H9 (cell line): ENCODE measurements around the gene SYCP2L. TPM values are rescaled to one million over a fixed set of nuclear protein-coding genes. Genes with fewer than 3 reads are reported as not detected.

Source experiments
- DNase-seq: peaks from one replicate; pipeline ENCODE4 v3.0.0-alpha.2; 2017
- H2AFZ ChIP-seq: one replicate; pipeline ENCODE4 v1.6.1; 2013; ENCODE audit warnings: mild to moderate bottlenecking, low read length, control low read depth, moderate library complexity
- H2AK5ac ChIP-seq: 2 replicates; pipeline ENCODE4 v1.6.1; 2013; ENCODE audit warnings: low read length, control low read depth, mixed read lengths; ENCODE audit not compliant: insufficient read length
- H2BK120ac ChIP-seq: one replicate; pipeline ENCODE4 v1.6.1; 2013; ENCODE audit warnings: low read depth, mild to moderate bottlenecking, low read length, control low read depth, inconsistent platforms; ENCODE audit not compliant: poor library complexity, severe bottlenecking
- H2BK12ac ChIP-seq: 2 replicates; pipeline ENCODE4 v1.6.1; 2013; ENCODE audit warnings: low read length, control low read depth, mixed read lengths, low read depth; ENCODE audit not compliant: insufficient read length
- H2BK15ac ChIP-seq: 2 replicates; pipeline ENCODE4 v1.6.1; 2013; ENCODE audit warnings: low read depth, low read length, control low read depth
- H2BK20ac ChIP-seq: one replicate; pipeline ENCODE4 v1.6.1; 2013; ENCODE audit warnings: low read depth, mild to moderate bottlenecking, low read length, control low read depth, inconsistent platforms; ENCODE audit not compliant: poor library complexity, severe bottlenecking
- H2BK5ac ChIP-seq: 2 replicates; pipeline ENCODE4 v1.6.1; 2013; ENCODE audit warnings: low read length, control low read depth, mixed read lengths; ENCODE audit not compliant: insufficient read length
- H3K14ac ChIP-seq: 2 replicates; pipeline ENCODE4 v1.6.1; 2013; ENCODE audit warnings: low read length, control low read depth; ENCODE audit not compliant: insufficient read depth
- H3K18ac ChIP-seq: 2 replicates; pipeline ENCODE4 v1.6.1; 2013; ENCODE audit warnings: low read depth, mild to moderate bottlenecking, mixed read lengths, low read length, control low read depth; ENCODE audit not compliant: insufficient read length
- H3K23ac ChIP-seq: 2 replicates; pipeline ENCODE4 v1.6.1; 2013; ENCODE audit warnings: low read length, control low read depth, mixed read lengths, low read depth; ENCODE audit not compliant: insufficient read length
- H3K23me2 ChIP-seq: 2 replicates; pipeline ENCODE4 v1.6.1; 2013; ENCODE audit warnings: low read depth, mild to moderate bottlenecking, mixed read lengths, low read length, control low read depth; ENCODE audit not compliant: insufficient read length, poor library complexity, severe bottlenecking
- H3K27ac ChIP-seq: 2 replicates; pipeline ENCODE4 v1.5.1; 2013; ENCODE audit warnings: low read length, control low read depth, mixed read lengths, low read depth; ENCODE audit not compliant: insufficient read length
- H3K27me3 ChIP-seq: 2 replicates; pipeline ENCODE4 v1.6.1; 2013; ENCODE audit warnings: low read length, control low read depth, inconsistent platforms; ENCODE audit not compliant: insufficient read depth
- H3K4ac ChIP-seq: 2 replicates; pipeline ENCODE4 v1.6.1; 2013; ENCODE audit warnings: low read depth, mild to moderate bottlenecking, control low read depth, inconsistent platforms, low read length, moderate library complexity
- H3K4me1 ChIP-seq: 2 replicates; pipeline ENCODE4 v1.6.1; 2013; ENCODE audit warnings: low read length, control low read depth, inconsistent platforms; ENCODE audit not compliant: insufficient read depth
- H3K4me2 ChIP-seq: 2 replicates; pipeline ENCODE4 v1.6.1; 2013; ENCODE audit warnings: low read length, control low read depth, mixed read lengths; ENCODE audit not compliant: insufficient read length, insufficient read depth
- H3K56ac ChIP-seq: 2 replicates; pipeline ENCODE4 v1.6.1; 2013; ENCODE audit warnings: low read depth, mild to moderate bottlenecking, mixed read lengths, low read length, control low read depth; ENCODE audit not compliant: insufficient read length
- H3K79me1 ChIP-seq: 2 replicates; pipeline ENCODE4 v1.6.1; 2013; ENCODE audit warnings: low read depth, mild to moderate bottlenecking, moderate library complexity, low read length, control low read depth, inconsistent platforms; ENCODE audit not compliant: insufficient read depth, poor library complexity, severe bottlenecking
- H3K79me2 ChIP-seq: 2 replicates; pipeline ENCODE4 v1.6.1; 2013; ENCODE audit warnings: low read length, control low read depth, inconsistent platforms; ENCODE audit not compliant: insufficient read depth
- H3K9ac ChIP-seq: 2 replicates; pipeline ENCODE4 v1.6.1; 2013; ENCODE audit warnings: low read length, control low read depth, mixed read lengths; ENCODE audit not compliant: insufficient read length; ENCODE audit errors: extremely low read depth
- H3K9me3 ChIP-seq: one replicate; pipeline ENCODE4 v1.6.1; 2013; ENCODE audit warnings: low read depth, low read length, inconsistent platforms; ENCODE audit not compliant: control insufficient read depth
- H3T11ph ChIP-seq: one replicate; pipeline ENCODE4 v1.6.1; 2013; ENCODE audit warnings: mild to moderate bottlenecking, low read length, control low read depth, inconsistent platforms
- H4K20me1 ChIP-seq: one replicate; pipeline ENCODE4 v1.6.1; 2013; ENCODE audit not compliant: control insufficient read depth, insufficient read length, insufficient read depth
- H4K5ac ChIP-seq: 2 replicates; pipeline ENCODE4 v1.6.1; 2013; ENCODE audit warnings: low read depth, mild to moderate bottlenecking, mixed read lengths, low read length, control low read depth; ENCODE audit not compliant: insufficient read length
- H4K8ac ChIP-seq: replicated peaks from 2 replicates; pipeline ENCODE4 v1.6.1; 2013; ENCODE audit warnings: low read length, control low read depth, mixed read lengths, low read depth; ENCODE audit not compliant: insufficient read length
- H4K91ac ChIP-seq: 2 replicates; pipeline ENCODE4 v1.6.1; 2013; ENCODE audit warnings: low read depth, mild to moderate bottlenecking, moderate library complexity, mixed read lengths, low read length, control low read depth; ENCODE audit not compliant: insufficient read length
- H3K27ac Mint-ChIP-seq, 3 experiments: 2 replicates in 2 of 3; 3 replicates in 1 of 3; pipeline ENCODE4 v1.8.0; 2020 to 2021; ENCODE audit warnings: mixed read lengths in 3 of 3, mild to moderate bottlenecking in 1 of 3, moderate library complexity in 1 of 3
- H3K27me3 Mint-ChIP-seq: 2 replicates; pipeline ENCODE4 v1.8.0; 2021; ENCODE audit warnings: low read depth, mild to moderate bottlenecking, moderate library complexity, mixed read lengths
- H3K36me3 Mint-ChIP-seq, 3 experiments: 2 replicates in 2 of 3; 3 replicates in 1 of 3; pipeline ENCODE4 v1.8.0; 2020 to 2021; ENCODE audit warnings: low read depth in 3 of 3, mixed read lengths in 3 of 3; ENCODE audit not compliant: insufficient read depth in 1 of 3
- H3K4me1 Mint-ChIP-seq, 2 experiments: 2 replicates each; pipeline ENCODE4 v1.8.0; 2020; ENCODE audit warnings: mixed read lengths in 2 of 2
- H3K4me3 Mint-ChIP-seq, 2 experiments: 2 replicates in 1 of 2; 3 replicates in 1 of 2; pipeline ENCODE4 v1.8.0; 2020 to 2021; ENCODE audit warnings: mild to moderate bottlenecking in 2 of 2, mixed read lengths in 2 of 2, moderate library complexity in 1 of 2
- H3K9me3 Mint-ChIP-seq, 2 experiments: 2 replicates in 1 of 2; 3 replicates in 1 of 2; pipeline ENCODE4 v1.8.0; 2020; ENCODE audit warnings: mild to moderate bottlenecking in 2 of 2, mixed read lengths in 2 of 2, moderate library complexity in 1 of 2
- WGBS: extraction: QIAGEN DNeasy Blood & Tissue Kit; methylation state at CpG from one replicate; pipeline ENCODE4 v1.1.7; 2013; ENCODE audit warnings: missing lambda C conversion rate, low lambda C conversion rate, mixed read lengths; ENCODE audit not compliant: insufficient read length; ENCODE audit errors: extremely low coverage; 5-methylcytosine and 5-hydroxymethylcytosine counted together
- total RNA-seq: library from RNA; stranded (reverse); gene quantifications from 2 replicates; pipeline ENCODE4 v1.2.1, GENCODE V29; 2021
- TF ChIP-seq, protein P1 (sequence below): fragments of 200-600 bp; sonication (generic); conservative IDR thresholded peaks from 3 replicates; pipeline ENCODE4 v1.8.0; 2021; ENCODE audit warnings: antibody characterized with exemption, mild to moderate bottlenecking

Gene SYCP2L
- total RNA-seq, 1 experiment from 2014 or later = 3.5 TPM

DNA sequence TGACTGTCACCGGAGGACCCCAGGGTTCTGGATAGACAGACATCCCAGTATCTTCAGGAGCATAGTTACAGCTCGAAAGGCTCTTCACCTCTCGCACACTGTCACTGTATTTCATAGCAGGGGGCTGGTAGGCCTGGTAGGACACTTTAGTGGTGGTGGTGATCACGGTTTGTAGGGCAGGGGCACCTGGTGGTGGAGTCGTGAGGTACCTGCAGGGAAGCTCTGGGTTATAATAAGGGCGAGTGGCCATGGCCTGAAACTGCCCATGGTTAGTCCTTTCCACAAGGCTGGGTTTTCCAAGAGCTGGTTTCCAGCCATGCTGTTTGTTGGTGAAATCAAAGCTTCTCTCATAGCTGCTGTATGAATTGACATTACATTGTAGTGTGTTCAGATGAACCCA lies 12.6 kb upstream of the SYCP2L start:
- WGBS = no CpG with 5 or more reads among the region's 6 CpGs
- no peaks in the 10 kb centered on the region for H4K20me1 ChIP-seq
- H2BK5ac ChIP-seq = no peak overlapping the region
- H2BK15ac ChIP-seq = no peak overlapping the region
- H3K4me3 Mint-ChIP-seq = no peak overlapping the region
- DNase-seq = no peak
- H3K79me2 ChIP-seq = no peaks in the 10 kb centered on the region
- H3K23me2 ChIP-seq = no peaks in the 10 kb centered on the region
- no peak overlapping the region for H3K23ac ChIP-seq
- no peak overlapping the region for H4K8ac ChIP-seq
- H2BK12ac ChIP-seq = no peak overlapping the region
- H2BK120ac ChIP-seq = no peak overlapping the region
- H2AFZ ChIP-seq = no peak overlapping the region
- no peaks in the 10 kb centered on the region for H3K36me3 Mint-ChIP-seq
- H2BK20ac ChIP-seq = no peak overlapping the region
- H4K91ac ChIP-seq = no peak overlapping the region
- no peak overlapping the region; the same call in 1 of the 2 replicates for H3K14ac ChIP-seq
- no peak overlapping the region for H3K18ac ChIP-seq
- no peaks in the 10 kb centered on the region for H3K4me1 ChIP-seq
- no peak overlapping the region for H2AK5ac ChIP-seq
- H3K79me1 ChIP-seq = no peaks in the 10 kb centered on the region
- no peak overlapping the region for H3T11ph ChIP-seq
- TF ChIP-seq, protein P1, sequence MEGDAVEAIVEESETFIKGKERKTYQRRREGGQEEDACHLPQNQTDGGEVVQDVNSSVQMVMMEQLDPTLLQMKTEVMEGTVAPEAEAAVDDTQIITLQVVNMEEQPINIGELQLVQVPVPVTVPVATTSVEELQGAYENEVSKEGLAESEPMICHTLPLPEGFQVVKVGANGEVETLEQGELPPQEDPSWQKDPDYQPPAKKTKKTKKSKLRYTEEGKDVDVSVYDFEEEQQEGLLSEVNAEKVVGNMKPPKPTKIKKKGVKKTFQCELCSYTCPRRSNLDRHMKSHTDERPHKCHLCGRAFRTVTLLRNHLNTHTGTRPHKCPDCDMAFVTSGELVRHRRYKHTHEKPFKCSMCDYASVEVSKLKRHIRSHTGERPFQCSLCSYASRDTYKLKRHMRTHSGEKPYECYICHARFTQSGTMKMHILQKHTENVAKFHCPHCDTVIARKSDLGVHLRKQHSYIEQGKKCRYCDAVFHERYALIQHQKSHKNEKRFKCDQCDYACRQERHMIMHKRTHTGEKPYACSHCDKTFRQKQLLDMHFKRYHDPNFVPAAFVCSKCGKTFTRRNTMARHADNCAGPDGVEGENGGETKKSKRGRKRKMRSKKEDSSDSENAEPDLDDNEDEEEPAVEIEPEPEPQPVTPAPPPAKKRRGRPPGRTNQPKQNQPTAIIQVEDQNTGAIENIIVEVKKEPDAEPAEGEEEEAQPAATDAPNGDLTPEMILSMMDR = peak; percentile 29; the same call in 1 of the 3 replicates
- no peak overlapping the region for H3K56ac ChIP-seq
- no peaks in the 10 kb centered on the region for H3K9me3 ChIP-seq
- H3K4ac ChIP-seq = no peak overlapping the region
- H3K9me3 Mint-ChIP-seq = no peaks in the 10 kb centered on the region
- no peak overlapping the region for H3K27ac ChIP-seq
- H3K4me2 ChIP-seq = no peak overlapping the region
- H3K9ac ChIP-seq = no peak overlapping the region
- H3K27ac Mint-ChIP-seq = no peak overlapping the region
- H3K27me3 Mint-ChIP-seq = peaks cover 17% of the 10 kb centered on the region
- no peaks in the 10 kb centered on the region for H3K27me3 ChIP-seq
- no peak overlapping the region for H4K5ac ChIP-seq
- peaks cover 7 to 8% of the 10 kb centered on the region in 2 experiments for H3K4me1 Mint-ChIP-seq
